ENCODE results near the gene TTC9B.

DNA sequence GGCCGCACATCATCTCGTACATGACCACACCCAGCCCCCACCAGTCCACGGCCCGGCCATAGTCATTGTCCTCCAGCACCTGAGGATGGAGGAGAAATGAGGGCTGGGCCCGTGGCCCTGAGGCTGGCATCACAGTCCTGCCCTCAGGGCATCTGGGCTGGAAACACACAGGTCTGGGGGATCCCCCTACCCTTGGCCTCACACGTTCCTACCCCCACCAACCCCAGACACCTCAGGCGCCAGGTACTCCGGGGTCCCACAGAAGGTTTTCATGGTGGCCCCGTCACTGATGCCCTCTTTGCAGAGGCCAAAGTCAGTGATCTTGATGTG lies 17.8 kb upstream of the TTC9B start:
- TF ChIP-seq EZH2 (IDR thresholded peaks at IDR 0.05; ENCODE audit: low read depth), result no peak
- TF ChIP-seq, protein P1, sequence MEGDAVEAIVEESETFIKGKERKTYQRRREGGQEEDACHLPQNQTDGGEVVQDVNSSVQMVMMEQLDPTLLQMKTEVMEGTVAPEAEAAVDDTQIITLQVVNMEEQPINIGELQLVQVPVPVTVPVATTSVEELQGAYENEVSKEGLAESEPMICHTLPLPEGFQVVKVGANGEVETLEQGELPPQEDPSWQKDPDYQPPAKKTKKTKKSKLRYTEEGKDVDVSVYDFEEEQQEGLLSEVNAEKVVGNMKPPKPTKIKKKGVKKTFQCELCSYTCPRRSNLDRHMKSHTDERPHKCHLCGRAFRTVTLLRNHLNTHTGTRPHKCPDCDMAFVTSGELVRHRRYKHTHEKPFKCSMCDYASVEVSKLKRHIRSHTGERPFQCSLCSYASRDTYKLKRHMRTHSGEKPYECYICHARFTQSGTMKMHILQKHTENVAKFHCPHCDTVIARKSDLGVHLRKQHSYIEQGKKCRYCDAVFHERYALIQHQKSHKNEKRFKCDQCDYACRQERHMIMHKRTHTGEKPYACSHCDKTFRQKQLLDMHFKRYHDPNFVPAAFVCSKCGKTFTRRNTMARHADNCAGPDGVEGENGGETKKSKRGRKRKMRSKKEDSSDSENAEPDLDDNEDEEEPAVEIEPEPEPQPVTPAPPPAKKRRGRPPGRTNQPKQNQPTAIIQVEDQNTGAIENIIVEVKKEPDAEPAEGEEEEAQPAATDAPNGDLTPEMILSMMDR (conservative IDR thresholded peaks at IDR 0.05), result no peak
